ENCODE results near the gene FUZ.
A peak's percentile ranks its signal among the peaks of the same experiment; 100 is the strongest.

FUZ gene

DNA sequence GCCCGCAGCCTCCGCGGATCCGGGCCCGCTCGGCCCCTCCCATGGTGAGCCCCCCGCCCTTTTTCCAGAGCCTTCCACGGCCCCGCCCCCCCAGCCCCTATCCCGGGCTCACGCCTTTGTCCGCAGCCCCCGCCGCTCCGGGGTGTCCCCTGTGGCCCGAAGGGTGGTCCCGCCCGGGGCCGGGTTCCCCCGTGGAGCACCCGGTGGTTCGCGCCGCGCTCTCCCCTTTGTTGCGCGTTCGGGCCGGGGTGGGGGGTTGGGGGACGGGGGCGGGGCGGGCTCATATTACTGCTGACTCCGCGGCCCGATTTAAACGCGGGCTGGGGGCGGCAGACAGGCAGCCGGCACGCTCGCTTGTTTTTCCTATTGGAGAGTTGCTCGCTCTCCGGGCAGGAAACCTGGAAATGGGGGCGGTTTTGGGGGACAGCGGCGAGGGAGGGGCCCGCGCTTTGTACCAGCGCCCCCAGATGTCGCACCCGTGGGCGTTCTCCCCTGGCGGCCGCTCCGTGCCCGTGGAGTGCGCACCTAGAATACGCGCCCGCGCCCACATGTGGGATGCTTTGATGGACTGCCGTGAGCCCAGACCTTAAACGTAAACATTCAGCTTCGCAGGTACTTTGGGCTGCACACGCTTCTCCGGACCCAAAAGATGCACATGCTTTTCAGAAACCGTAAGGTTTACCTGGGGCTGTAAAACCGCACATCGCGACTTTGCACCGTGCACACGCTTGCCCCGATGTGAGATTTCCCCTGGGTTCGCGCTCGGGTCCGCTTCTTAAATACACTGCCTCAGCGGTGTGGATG lies 38.6 kb upstream of the FUZ start:
- H3K79me2 ChIP-seq (ENCODE audit: control insufficient read depth, insufficient read depth, low read length, poor library complexity), result peaks cover 14% of the 10 kb centered on the region
- H2AK5ac ChIP-seq (ENCODE audit: low read length), result peak overlapping the region; percentile 41
- H3K18ac ChIP-seq (ENCODE audit: low read length), result peak overlapping the region; percentile 98
- peak overlapping the region; percentile 94 for H3K14ac ChIP-seq (ENCODE audit: low read length)
- no peak overlapping the region for H2BK12ac ChIP-seq (ENCODE audit: low read length)
- H3K79me1 ChIP-seq (ENCODE audit: low read length), result peaks cover 7% of the 10 kb centered on the region
- H3K9me3 ChIP-seq (ENCODE audit: insufficient read depth, low read depth, low read length), result no peaks in the 10 kb centered on the region
- H4K91ac ChIP-seq (ENCODE audit: low read depth, low read length), result peak overlapping the region; percentile 98
- DNase-seq, result peak; percentile 52 to 67
- H2BK5ac ChIP-seq (ENCODE audit: low read depth, low read length, poor library complexity), result peak overlapping the region; percentile 88
- no peaks in the 10 kb centered on the region for H3K27me3 ChIP-seq (ENCODE audit: insufficient read depth, low read length)
- peak overlapping the region; percentile 97 for H3K4me2 ChIP-seq (ENCODE audit: low read length)
- H3K23ac ChIP-seq (ENCODE audit: low read length), result no peak overlapping the region
- H4K8ac ChIP-seq (ENCODE audit: low read depth, low read length), result peak overlapping the region; percentile 95
- no CpG with 5 or more reads among the region's 78 CpGs for WGBS (ENCODE audit: extremely low coverage, insufficient coverage, insufficient read length)
- peak overlapping the region; percentile 72 for H2BK120ac ChIP-seq (ENCODE audit: insufficient read depth, low read length, poor library complexity)
- H3K4ac ChIP-seq (ENCODE audit: low read depth, low read length), result peak overlapping the region; percentile 87
- H3K4me1 ChIP-seq (ENCODE audit: control insufficient read depth in 1 of 2, insufficient read depth in 2 of 2, low read length in 2 of 2), result peaks cover 7 to 17% of the 10 kb centered on the region in 2 experiments
- H3K9ac ChIP-seq (ENCODE audit: low read length), result peak overlapping the region; percentile 87
- H3K36me3 ChIP-seq (ENCODE audit: control insufficient read depth in 1 of 2, insufficient read depth in 2 of 2, low read length in 2 of 2), result peaks cover 31 to 36% of the 10 kb centered on the region in 2 experiments
- H4K12ac ChIP-seq (ENCODE audit: low read depth, low read length), result no peak overlapping the region
- H3K4me3 ChIP-seq (ENCODE audit: low read depth, low read length), result peak overlapping the region; percentile 88
- H2AFZ ChIP-seq (ENCODE audit: insufficient read depth, low read length, poor library complexity), result peak overlapping the region; percentile 68
- H3K27ac ChIP-seq (ENCODE audit: low read depth, low read length), result peak overlapping the region; percentile 99

DNA sequence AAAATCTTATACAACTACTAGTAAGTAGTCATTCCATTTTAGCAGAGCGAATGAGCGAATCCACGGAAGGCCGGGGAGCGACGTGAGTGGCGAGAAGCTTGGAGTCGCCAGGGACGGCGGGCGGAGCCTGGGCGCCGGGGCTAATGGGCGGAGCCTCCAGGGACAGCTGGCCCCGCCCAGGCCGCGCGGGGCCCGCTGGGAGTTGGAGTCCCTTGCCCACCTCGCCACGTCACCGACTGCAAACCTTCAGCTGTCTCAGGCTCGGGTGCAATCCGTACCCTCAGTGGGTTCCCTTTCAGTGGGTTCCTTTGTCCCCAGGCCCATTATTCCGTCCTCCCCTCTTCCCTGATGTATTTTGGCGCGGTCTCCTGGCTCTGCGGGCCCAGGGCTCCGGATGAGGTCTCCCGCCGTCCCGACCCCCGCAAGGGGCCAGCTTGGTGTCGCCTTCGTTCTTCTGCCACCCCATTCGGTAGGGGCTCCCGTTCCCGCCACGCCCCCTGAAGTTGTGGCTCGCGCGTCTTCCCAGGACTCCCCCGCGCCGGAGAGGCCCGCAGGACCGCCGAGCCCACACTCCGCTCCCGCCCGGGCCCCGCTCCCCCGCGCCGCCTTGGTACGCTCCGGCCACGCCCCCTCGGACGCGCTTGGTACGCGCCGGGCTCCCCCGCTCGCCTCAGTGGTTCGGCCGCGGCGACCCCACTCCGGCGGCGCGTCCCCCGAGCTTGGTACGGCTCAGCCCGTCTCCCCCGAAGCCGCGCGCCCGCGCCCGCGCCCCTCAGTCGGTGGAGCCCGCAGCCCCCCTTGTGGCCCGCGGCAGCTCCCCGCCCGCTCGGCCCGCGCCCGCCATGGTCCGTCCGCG lies 37.6 kb upstream of the FUZ start, which contains the start of gene PTOV1:
PTOV1 (plus strand) TSS at position 673 of the 856 bp plus-strand sequence.
- H3K9me3 ChIP-seq (ENCODE audit: insufficient read depth, low read depth, low read length), result no peaks in the 10 kb centered on the region
- WGBS (ENCODE audit: extremely low coverage, insufficient coverage, insufficient read length), result no CpG with 5 or more reads among the region's 98 CpGs
- peak within 1 kb of the TSS; percentile 94 for H3K14ac ChIP-seq (ENCODE audit: low read length)

DNA sequence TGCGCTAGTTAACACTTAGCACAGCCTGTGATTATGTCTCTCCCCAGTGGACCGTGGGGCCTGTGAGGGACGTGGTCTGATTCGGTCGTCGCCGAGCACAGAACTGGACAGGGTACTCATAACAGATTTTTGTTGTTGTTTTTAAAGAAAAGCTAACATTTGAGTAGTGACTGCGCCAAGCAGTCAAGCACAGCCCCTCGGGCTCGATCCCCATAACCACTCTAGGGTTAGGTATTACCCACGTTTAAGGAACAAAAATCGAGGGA lies 37.1 kb upstream of the FUZ start:
- no peak overlapping the region for H4K91ac ChIP-seq (ENCODE audit: low read depth, low read length)
- H3K27ac ChIP-seq (ENCODE audit: low read depth, low read length), result no peak overlapping the region
- H2BK12ac ChIP-seq (ENCODE audit: low read length), result no peak overlapping the region
- H3K36me3 ChIP-seq (ENCODE audit: control insufficient read depth in 1 of 2, insufficient read depth in 2 of 2, low read length in 2 of 2), result peaks cover 16 to 21% of the 10 kb centered on the region in 2 experiments
- H3K79me1 ChIP-seq (ENCODE audit: low read length), result peaks cover 7% of the 10 kb centered on the region
- H3K9ac ChIP-seq (ENCODE audit: low read length), result no peak overlapping the region
- H2AK5ac ChIP-seq (ENCODE audit: low read length), result no peak overlapping the region
- H4K12ac ChIP-seq (ENCODE audit: low read depth, low read length), result no peak overlapping the region
- H3K79me2 ChIP-seq (ENCODE audit: control insufficient read depth, insufficient read depth, low read length, poor library complexity), result peaks cover 14% of the 10 kb centered on the region
- no peak overlapping the region for H3K14ac ChIP-seq (ENCODE audit: low read length)
- no peak overlapping the region for H3K18ac ChIP-seq (ENCODE audit: low read length)
- H2AFZ ChIP-seq (ENCODE audit: insufficient read depth, low read length, poor library complexity), result no peak overlapping the region
- DNase-seq, result no peak
- no peak overlapping the region for H2BK120ac ChIP-seq (ENCODE audit: insufficient read depth, low read length, poor library complexity)
- no peaks in the 10 kb centered on the region for H3K9me3 ChIP-seq (ENCODE audit: insufficient read depth, low read depth, low read length)
- H3K4ac ChIP-seq (ENCODE audit: low read depth, low read length), result peak overlapping the region; percentile 1
- WGBS (ENCODE audit: extremely low coverage, insufficient coverage, insufficient read length), result no CpG with 5 or more reads among the region's 12 CpGs
- H4K8ac ChIP-seq (ENCODE audit: low read depth, low read length), result peak overlapping the region; percentile 13
- H3K4me3 ChIP-seq (ENCODE audit: low read depth, low read length), result peak overlapping the region; percentile 42
- H2BK5ac ChIP-seq (ENCODE audit: low read depth, low read length, poor library complexity), result no peak overlapping the region
- peaks cover 7 to 17% of the 10 kb centered on the region in 2 experiments for H3K4me1 ChIP-seq (ENCODE audit: control insufficient read depth in 1 of 2, insufficient read depth in 2 of 2, low read length in 2 of 2)
- H3K23ac ChIP-seq (ENCODE audit: low read length), result no peak overlapping the region
- peak overlapping the region; percentile 87 for H3K4me2 ChIP-seq (ENCODE audit: low read length)
- H3K27me3 ChIP-seq (ENCODE audit: insufficient read depth, low read length), result no peaks in the 10 kb centered on the region

More for the DNA sequence above, 37.6 kb upstream of the FUZ start, which contains the start of gene PTOV1:
- Histone ChIP-seq H4K8ac (ENCODE audit: low read depth, low read length) (peak within 1 kb of the TSS; percentile 95), H3K9ac (ENCODE audit: low read length) (peak within 1 kb of the TSS; percentile 91), H2BK12ac (ENCODE audit: low read length) (no peak within 1 kb of the TSS), H2AFZ (ENCODE audit: insufficient read depth, low read length, poor library complexity) (peak within 1 kb of the TSS; percentile 68), H2BK120ac (ENCODE audit: insufficient read depth, low read length, poor library complexity) (peak within 1 kb of the TSS; percentile 86), H2AK5ac (ENCODE audit: low read length) (peak within 1 kb of the TSS; percentile 51), H3K27ac (ENCODE audit: low read depth, low read length) (peak within 1 kb of the TSS; percentile 99), H3K27me3 (ENCODE audit: insufficient read depth, low read length) (no peaks in the 10 kb centered on the region), H3K4ac (ENCODE audit: low read depth, low read length) (peak within 1 kb of the TSS; percentile 89), H4K12ac (ENCODE audit: low read depth, low read length) (peak within 1 kb of the TSS; percentile 84), H3K4me2 (ENCODE audit: low read length) (peak within 1 kb of the TSS; percentile 97), H4K91ac (ENCODE audit: low read depth, low read length) (peak within 1 kb of the TSS; percentile 98), H3K23ac (ENCODE audit: low read length) (no peak within 1 kb of the TSS), H3K79me2 (ENCODE audit: control insufficient read depth, insufficient read depth, low read length, poor library complexity) (peaks cover 14% of the 10 kb centered on the region), H3K4me3 (ENCODE audit: low read depth, low read length) (peak within 1 kb of the TSS; percentile 88), H2BK5ac (ENCODE audit: low read depth, low read length, poor library complexity) (peak within 1 kb of the TSS; percentile 93), H3K79me1 (ENCODE audit: low read length) (peaks cover 7% of the 10 kb centered on the region), H3K18ac (ENCODE audit: low read length) (peak within 1 kb of the TSS; percentile 98), H3K4me1 (ENCODE audit: control insufficient read depth in 1 of 2, insufficient read depth in 2 of 2, low read length in 2 of 2) (peaks cover 7 to 17% of the 10 kb centered on the region in 2 experiments), H3K36me3 (ENCODE audit: control insufficient read depth in 1 of 2, insufficient read depth in 2 of 2, low read length in 2 of 2) (peaks cover 22 to 26% of the 10 kb centered on the region in 2 experiments)
- DNase-seq, result peak; percentile 93 to 95

DNA sequence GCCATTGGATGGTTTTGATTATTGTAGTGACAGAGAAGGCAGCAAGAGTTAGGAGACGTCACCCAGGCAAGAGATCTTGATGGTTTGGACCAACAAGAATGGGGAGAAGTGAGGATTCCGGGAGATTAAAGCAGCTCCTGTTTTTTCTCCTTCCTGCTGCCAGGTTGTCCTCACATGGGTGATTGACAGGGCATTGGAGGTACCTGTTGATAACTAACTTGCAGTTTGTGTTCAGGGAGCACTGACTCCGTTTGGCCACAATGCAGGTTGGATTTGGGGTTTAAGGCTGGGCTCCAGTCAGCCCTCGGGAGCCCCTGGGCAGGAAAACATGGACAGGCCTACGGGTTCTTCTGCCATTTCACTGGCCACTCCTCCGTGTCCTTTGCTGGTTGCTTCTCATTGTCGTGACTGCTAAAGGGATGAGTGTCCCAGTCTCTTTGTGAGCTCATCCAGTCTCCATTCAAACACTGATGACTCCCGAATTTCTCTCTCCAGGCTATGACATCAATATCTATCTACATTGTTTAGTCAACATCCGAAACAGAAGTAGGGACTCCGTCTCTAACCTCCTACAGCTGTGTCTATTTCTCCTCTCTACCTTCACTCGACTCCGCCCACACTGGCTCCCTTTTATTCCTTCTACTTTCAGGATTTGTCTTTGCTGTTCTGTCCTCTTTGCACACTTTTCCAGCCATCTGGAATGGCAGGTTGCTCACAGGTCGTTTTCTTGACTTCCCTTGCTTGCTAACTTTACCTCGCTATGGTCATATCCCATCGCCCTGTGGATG lies 36.5 kb upstream of the FUZ start:
- Histone ChIP-seq H3K27me3 (ENCODE audit: insufficient read depth, low read length) (no peaks in the 10 kb centered on the region), H3K4ac (ENCODE audit: low read depth, low read length) (peak overlapping the region; percentile 1), H3K14ac (ENCODE audit: low read length) (no peak overlapping the region), H3K36me3 (ENCODE audit: control insufficient read depth in 1 of 2, insufficient read depth in 2 of 2, low read length in 2 of 2) (peaks cover 12 to 15% of the 10 kb centered on the region in 2 experiments), H2BK120ac (ENCODE audit: insufficient read depth, low read length, poor library complexity) (no peak overlapping the region), H3K9ac (ENCODE audit: low read length) (no peak overlapping the region), H2BK12ac (ENCODE audit: low read length) (no peak overlapping the region), H2BK5ac (ENCODE audit: low read depth, low read length, poor library complexity) (no peak overlapping the region), H3K4me2 (ENCODE audit: low read length) (peak overlapping the region; percentile 87), H3K23ac (ENCODE audit: low read length) (no peak overlapping the region), H3K4me3 (ENCODE audit: low read depth, low read length) (peak overlapping the region; percentile 42), H3K79me2 (ENCODE audit: control insufficient read depth, insufficient read depth, low read length, poor library complexity) (peaks cover 14% of the 10 kb centered on the region), H3K9me3 (ENCODE audit: insufficient read depth, low read depth, low read length) (no peaks in the 10 kb centered on the region), H4K12ac (ENCODE audit: low read depth, low read length) (no peak overlapping the region), H2AK5ac (ENCODE audit: low read length) (no peak overlapping the region), H4K91ac (ENCODE audit: low read depth, low read length) (no peak overlapping the region), H3K27ac (ENCODE audit: low read depth, low read length) (no peak overlapping the region), H2AFZ (ENCODE audit: insufficient read depth, low read length, poor library complexity) (no peak overlapping the region), H4K8ac (ENCODE audit: low read depth, low read length) (peak overlapping the region; percentile 13), H3K4me1 (ENCODE audit: control insufficient read depth in 1 of 2, insufficient read depth in 2 of 2, low read length in 2 of 2) (peaks cover 7 to 17% of the 10 kb centered on the region in 2 experiments), H3K18ac (ENCODE audit: low read length) (no peak overlapping the region), H3K79me1 (ENCODE audit: low read length) (peaks cover 7% of the 10 kb centered on the region)
- no CpG with 5 or more reads among the region's 15 CpGs for WGBS (ENCODE audit: extremely low coverage, insufficient coverage, insufficient read length)
- no peak for DNase-seq

Data from trophoblast cell (in vitro differentiated cells and primary cell).